ENCODE measurements around the gene TMPRSS6.

DNA sequence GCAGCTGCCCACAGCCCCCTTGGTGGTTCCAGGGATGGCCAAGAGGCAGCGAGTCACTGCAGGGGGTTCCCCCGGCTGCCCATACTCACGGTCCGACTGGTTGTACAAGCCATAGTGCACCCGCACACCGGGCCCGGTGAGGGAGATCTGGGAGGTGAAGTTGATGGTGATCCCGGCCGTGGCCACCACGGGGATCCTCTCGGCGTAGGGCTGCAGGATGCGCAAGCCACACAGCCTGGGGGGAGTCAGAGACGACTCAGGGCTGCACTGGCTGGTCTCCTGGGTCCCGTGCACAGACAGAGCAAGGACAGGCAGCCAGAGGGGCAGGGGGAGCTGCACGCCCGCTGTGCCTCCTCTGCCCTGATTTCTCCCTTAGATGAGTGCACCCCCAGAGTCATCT lies 34.5 kb downstream of the TMPRSS6 start:
- TF ChIP-seq, protein P1, sequence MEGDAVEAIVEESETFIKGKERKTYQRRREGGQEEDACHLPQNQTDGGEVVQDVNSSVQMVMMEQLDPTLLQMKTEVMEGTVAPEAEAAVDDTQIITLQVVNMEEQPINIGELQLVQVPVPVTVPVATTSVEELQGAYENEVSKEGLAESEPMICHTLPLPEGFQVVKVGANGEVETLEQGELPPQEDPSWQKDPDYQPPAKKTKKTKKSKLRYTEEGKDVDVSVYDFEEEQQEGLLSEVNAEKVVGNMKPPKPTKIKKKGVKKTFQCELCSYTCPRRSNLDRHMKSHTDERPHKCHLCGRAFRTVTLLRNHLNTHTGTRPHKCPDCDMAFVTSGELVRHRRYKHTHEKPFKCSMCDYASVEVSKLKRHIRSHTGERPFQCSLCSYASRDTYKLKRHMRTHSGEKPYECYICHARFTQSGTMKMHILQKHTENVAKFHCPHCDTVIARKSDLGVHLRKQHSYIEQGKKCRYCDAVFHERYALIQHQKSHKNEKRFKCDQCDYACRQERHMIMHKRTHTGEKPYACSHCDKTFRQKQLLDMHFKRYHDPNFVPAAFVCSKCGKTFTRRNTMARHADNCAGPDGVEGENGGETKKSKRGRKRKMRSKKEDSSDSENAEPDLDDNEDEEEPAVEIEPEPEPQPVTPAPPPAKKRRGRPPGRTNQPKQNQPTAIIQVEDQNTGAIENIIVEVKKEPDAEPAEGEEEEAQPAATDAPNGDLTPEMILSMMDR (IDR thresholded peaks at IDR 0.05 in 4 of 5, conservative IDR thresholded peaks at IDR 0.05 in 1 of 5): no peak
- no peak for TF ChIP-seq POLR2A (IDR thresholded peaks at IDR 0.05)
